Smooth muscle cell (in vitro differentiated cells): ENCODE data around the gene ADCY7. TPM values are rescaled to one million over a fixed set of nuclear protein-coding genes. Genes with fewer than 3 reads are reported as not detected.

Experiments
- DNase-seq: peaks from one replicate; lab custom pipeline; 2025; ENCODE audit not compliant: unreplicated experiment; lab: John Stamatoyannopoulos, UW
- H2AFZ ChIP-seq: fragments of 200-600 bp; sonication (generic); 2 replicates; pipeline ENCODE4 v1.6.0; 2016; ENCODE audit warnings: antibody characterized with exemption, low read depth, mild to moderate bottlenecking
- H3F3A ChIP-seq: fragments of 200-600 bp; sonication (generic); 2 replicates; pipeline ENCODE4 v1.6.0; 2017; ENCODE audit warnings: antibody characterized with exemption, low read depth
- H3K27ac ChIP-seq: fragments of 200-600 bp; sonication (generic); 2 replicates; pipeline ENCODE4 v1.5.1; 2016; ENCODE audit warnings: low read depth, mild to moderate bottlenecking
- H3K27me3 ChIP-seq: fragments of 200-600 bp; sonication (generic); 2 replicates; pipeline ENCODE4 v1.6.1; 2016; ENCODE audit warnings: low read depth, mild to moderate bottlenecking
- H3K36me3 ChIP-seq: fragments of 200-600 bp; sonication (generic); 2 replicates; pipeline ENCODE4 v1.5.1; 2016; ENCODE audit warnings: low read depth
- H3K4me1 ChIP-seq: fragments of 200-600 bp; sonication (generic); 2 replicates; pipeline ENCODE4 v1.5.1; 2016; ENCODE audit warnings: low read depth
- H3K4me2 ChIP-seq: fragments of 200-600 bp; sonication (generic); 2 replicates; pipeline ENCODE4 v1.6.0; 2016; ENCODE audit warnings: mild to moderate bottlenecking
- H3K4me3 ChIP-seq: fragments of 200-600 bp; sonication (generic); 2 replicates; pipeline ENCODE4 v1.5.1; 2016; ENCODE audit warnings: mild to moderate bottlenecking
- H3K79me2 ChIP-seq: fragments of 200-600 bp; sonication (generic); 2 replicates; pipeline ENCODE4 v1.6.0; 2016; ENCODE audit warnings: low read depth, mild to moderate bottlenecking
- H3K9ac ChIP-seq: fragments of 200-600 bp; sonication (generic); 2 replicates; pipeline ENCODE4 v1.6.0; 2016; ENCODE audit warnings: low read depth
- H3K9me3 ChIP-seq: fragments of 200-600 bp; sonication (generic); replicated peaks from 2 replicates; pipeline ENCODE4 v1.5.1; 2016; ENCODE audit warnings: low read depth
- H4K20me1 ChIP-seq: fragments of 200-600 bp; sonication (generic); 2 replicates; pipeline ENCODE4 v1.6.0; 2016; ENCODE audit warnings: low read depth
- WGBS: methylation state at CpG from one replicate; pipeline ENCODE4 v1.1.7; 2016; ENCODE audit warnings: low lambda C conversion rate; 5-methylcytosine and 5-hydroxymethylcytosine counted together
- polyA plus RNA-seq: library from polyadenylated mRNA; unstranded; fragments of >200 nt; fragmentation: Nextera tagmentation; extraction: Ambion mirVana; gene quantifications from 2 replicates; pipeline ENCODE4 v1.2.1, GENCODE V29; 2016
- total RNA-seq: library from RNA; depleted of rRNA; stranded (reverse); fragments of >200 nt; gene quantifications from 2 replicates; pipeline ENCODE4 v1.2.3, GENCODE V29; 2014
- TF ChIP-seq, protein P1 (sequence below): fragments of 200-600 bp; sonication (generic); IDR thresholded peaks from 2 replicates; pipeline ENCODE4 v1.5.1; 2017; ENCODE audit warnings: borderline replicate concordance, mild to moderate bottlenecking, antibody characterized with exemption; ENCODE audit not compliant: insufficient read depth, poor library complexity, severe bottlenecking

Gene ADCY7
- total and polyA plus RNA-seq, 2 experiments from 2014 or later = 28.1 to 31.6 TPM

DNA sequence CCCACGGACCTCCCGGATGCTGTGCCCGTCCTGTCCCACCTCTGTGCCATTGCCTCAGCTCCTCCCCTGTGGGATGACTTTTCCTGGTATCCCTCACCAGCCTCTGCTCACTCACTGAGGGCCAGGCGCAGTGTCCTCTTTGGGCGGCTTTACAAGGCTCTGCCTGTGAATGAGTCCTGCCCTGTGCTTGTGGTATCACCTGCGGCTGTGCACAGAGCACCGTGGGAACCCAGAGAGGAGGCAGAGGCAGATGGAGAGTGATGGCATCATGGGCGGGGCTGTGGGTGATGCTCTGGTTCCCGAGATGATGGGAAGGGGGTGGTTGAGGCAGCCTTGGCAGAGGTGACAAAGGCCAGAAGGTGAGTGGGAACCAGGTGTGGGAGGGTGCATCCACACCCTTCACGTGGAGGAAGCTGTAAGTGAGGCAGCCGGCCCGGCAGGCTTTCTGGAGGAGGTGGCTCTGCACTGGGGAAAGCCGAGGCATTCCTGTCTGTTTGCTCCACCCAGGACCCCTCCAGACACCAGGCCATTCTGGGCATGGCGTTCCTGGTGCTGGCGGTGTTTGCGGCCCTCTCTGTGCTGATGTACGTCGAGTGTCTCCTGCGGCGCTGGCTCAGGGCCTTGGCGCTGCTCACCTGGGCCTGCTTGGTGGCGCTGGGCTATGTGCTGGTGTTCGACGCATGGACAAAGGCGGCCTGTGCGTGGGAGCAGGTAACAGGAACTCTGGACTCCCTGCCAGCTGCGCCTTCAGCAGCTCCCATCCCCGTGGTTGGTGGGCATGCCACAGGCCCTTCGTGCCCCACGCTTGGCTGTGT, 23.8 kb downstream of the ADCY7 start:
- Histone ChIP-seq H3K4me2 (no peak overlapping the region), H3F3A (no peaks in the 10 kb centered on the region), H3K9me3 (no peaks in the 10 kb centered on the region), H3K79me2 (no peaks in the 10 kb centered on the region), H4K20me1 (peaks cover 21% of the 10 kb centered on the region), H3K4me3 (no peak overlapping the region), H3K27ac (no peak overlapping the region), H3K27me3 (no peaks in the 10 kb centered on the region), H3K4me1 (no peaks in the 10 kb centered on the region), H3K9ac (no peak overlapping the region), H3K36me3 (no peaks in the 10 kb centered on the region), H2AFZ (no peak overlapping the region)
- TF ChIP-seq, protein P1, sequence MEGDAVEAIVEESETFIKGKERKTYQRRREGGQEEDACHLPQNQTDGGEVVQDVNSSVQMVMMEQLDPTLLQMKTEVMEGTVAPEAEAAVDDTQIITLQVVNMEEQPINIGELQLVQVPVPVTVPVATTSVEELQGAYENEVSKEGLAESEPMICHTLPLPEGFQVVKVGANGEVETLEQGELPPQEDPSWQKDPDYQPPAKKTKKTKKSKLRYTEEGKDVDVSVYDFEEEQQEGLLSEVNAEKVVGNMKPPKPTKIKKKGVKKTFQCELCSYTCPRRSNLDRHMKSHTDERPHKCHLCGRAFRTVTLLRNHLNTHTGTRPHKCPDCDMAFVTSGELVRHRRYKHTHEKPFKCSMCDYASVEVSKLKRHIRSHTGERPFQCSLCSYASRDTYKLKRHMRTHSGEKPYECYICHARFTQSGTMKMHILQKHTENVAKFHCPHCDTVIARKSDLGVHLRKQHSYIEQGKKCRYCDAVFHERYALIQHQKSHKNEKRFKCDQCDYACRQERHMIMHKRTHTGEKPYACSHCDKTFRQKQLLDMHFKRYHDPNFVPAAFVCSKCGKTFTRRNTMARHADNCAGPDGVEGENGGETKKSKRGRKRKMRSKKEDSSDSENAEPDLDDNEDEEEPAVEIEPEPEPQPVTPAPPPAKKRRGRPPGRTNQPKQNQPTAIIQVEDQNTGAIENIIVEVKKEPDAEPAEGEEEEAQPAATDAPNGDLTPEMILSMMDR = no peak
- WGBS = 95% methylated on average over 30 of the region's 30 CpGs
- no peak for DNase-seq

DNA sequence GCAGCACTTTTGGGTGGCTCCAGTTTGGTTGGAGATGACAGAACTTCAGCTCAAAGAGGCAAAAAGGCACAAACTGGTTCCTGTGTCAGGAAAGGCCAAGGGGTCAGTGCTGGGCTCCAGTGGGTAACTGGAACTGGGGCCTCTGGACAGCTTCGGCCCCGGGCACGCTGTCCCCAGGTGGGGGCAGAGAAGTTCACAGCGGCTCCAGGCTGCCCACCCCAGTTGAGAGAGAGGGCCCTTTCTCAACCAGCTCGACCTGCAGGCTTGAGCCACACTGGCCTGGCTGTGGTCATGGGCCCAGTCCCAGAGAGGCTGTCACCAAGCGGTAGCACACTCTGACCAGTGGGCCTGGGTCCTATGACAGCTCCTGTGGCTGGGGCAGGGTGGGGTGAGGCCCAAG, 24.5 kb downstream of the ADCY7 start:
- H3K27me3 ChIP-seq = no peaks in the 10 kb centered on the region
- peaks cover 14% of the 10 kb centered on the region for H4K20me1 ChIP-seq
- no peaks in the 10 kb centered on the region for H3K4me1 ChIP-seq
- H3K27ac ChIP-seq = no peak overlapping the region
- H3K4me2 ChIP-seq = no peak overlapping the region
- H2AFZ ChIP-seq = no peak overlapping the region
- no peaks in the 10 kb centered on the region for H3K36me3 ChIP-seq
- WGBS = 95% methylated on average over 6 of the region's 6 CpGs
- no peak overlapping the region for H3K9ac ChIP-seq
- no peak for DNase-seq
- no peaks in the 10 kb centered on the region for H3K79me2 ChIP-seq
- TF ChIP-seq, protein P1 = no peak
- no peaks in the 10 kb centered on the region for H3F3A ChIP-seq
- no peaks in the 10 kb centered on the region for H3K9me3 ChIP-seq
- no peak overlapping the region for H3K4me3 ChIP-seq

DNA sequence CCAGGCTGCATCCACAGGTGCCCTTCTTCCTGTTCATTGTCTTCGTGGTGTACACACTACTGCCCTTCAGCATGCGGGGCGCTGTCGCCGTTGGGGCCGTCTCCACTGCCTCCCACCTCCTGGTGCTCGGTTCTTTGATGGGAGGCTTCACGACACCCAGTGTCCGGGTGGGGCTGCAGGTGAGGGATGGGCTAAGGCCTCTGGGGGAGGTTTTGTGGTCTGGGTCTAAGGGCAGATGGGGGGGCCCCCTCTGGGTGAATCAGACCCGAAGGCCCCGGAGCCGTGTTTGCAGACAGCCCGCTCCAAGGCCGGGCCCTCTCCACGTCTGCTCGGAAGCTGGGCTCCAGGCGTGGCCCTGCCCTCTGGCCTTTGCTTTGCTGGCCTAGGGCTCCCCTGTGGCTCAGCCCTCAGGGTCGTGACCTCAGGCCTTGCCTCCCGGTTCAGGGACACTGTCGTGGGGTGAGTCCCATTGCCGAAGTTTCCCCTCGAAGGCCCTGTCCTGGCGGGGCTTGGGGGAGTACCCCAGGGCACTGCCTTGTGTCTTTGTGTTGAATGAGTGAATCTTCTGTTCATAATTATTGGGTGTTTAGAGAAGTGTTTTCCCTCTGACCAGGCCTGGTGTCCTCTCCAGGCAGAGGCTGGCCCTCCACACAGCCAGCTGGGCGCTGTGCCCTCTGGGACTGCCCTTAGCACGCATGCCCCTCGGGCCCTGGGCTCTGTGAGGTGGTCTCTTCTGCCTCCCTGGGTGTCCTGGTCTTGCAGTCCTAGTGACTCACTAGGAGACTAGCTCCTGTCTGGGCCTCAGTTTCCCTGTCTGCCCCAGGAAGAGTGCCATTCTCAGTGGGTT, 25.6 kb downstream of the ADCY7 start:
- DNase-seq = no peak
- no peaks in the 10 kb centered on the region for H3F3A ChIP-seq
- 95% methylated on average over 26 of the region's 26 CpGs for WGBS
- H3K4me2 ChIP-seq = no peak overlapping the region
- H3K27ac ChIP-seq = no peak overlapping the region
- H3K9ac ChIP-seq = no peak overlapping the region
- peaks cover 9% of the 10 kb centered on the region for H4K20me1 ChIP-seq
- TF ChIP-seq, protein P1 = no peak
- no peaks in the 10 kb centered on the region for H3K36me3 ChIP-seq
- no peaks in the 10 kb centered on the region for H3K79me2 ChIP-seq
- no peaks in the 10 kb centered on the region for H3K27me3 ChIP-seq
- H3K4me3 ChIP-seq = no peak overlapping the region
- no peak overlapping the region for H2AFZ ChIP-seq
- no peaks in the 10 kb centered on the region for H3K4me1 ChIP-seq
- no peaks in the 10 kb centered on the region for H3K9me3 ChIP-seq
